ENCODE data around the gene ZFYVE19.
A peak's percentile ranks its signal among the peaks of the same experiment; 100 is the strongest.

The ZFYVE19 gene

DNA sequence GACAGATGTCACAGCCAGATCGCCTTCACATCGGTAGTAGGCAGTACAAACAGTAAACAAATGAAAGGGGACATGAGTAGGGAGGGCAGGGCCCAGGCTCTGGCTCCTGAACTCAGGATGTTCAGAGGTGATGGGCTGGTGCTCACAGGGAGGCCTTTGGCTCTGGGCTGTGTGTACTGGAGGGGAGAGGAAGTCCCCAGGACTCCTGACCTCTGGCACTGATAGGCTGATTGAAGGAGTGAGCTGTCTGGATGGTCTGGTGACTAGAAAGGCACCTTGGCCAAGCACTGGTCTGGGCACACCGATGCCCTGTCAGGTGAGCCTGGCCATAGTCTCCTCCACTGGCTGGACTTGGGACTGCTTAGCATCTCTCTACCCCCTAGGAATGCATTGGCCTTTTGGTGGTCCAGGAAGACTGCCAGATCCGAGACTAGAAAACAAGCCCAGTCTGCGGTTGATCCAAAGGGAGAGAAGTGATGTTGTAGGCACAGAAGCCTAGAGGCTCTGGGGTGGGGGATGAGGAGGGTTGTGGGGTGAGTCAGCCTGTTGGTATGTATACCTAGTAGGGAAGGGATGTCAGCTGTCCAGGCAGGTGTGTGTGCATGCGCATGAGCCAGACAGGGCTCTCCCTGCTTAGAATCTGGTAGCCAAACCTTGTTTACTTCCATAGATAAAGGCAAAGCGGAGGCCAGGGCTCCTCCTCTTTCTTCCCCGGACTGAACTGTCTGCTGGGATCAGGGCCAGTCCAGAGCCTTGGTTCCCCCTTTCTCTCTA, 38.8 kb downstream of the ZFYVE19 start:
- no peak overlapping the region for H3K4me3 ChIP-seq (ENCODE audit: low read depth in 1 of 5, low read length in 5 of 5)
- H3K27me3 ChIP-seq (ENCODE audit: control insufficient read depth in 5 of 5, insufficient read depth in 4 of 5, low read length in 5 of 5) = peaks cover 0 to 20% (median 15%) of the 10 kb centered on the region in 5 donors
- H3K36me3 ChIP-seq (ENCODE audit: control insufficient read depth in 5 of 5, insufficient read depth in 5 of 5, low read length in 5 of 5) = no peaks in the 10 kb centered on the region
- no peaks in the 10 kb centered on the region for H3K9me3 ChIP-seq (ENCODE audit: control insufficient read depth in 5 of 5, low read length in 5 of 5)
- H3K4me1 ChIP-seq (ENCODE audit: control insufficient read depth in 5 of 5, insufficient read depth in 5 of 5, low read length in 5 of 5) = peaks cover 1 to 35% (median 20%) of the 10 kb centered on the region in 5 donors
- no peak overlapping the region for H3K9ac ChIP-seq (ENCODE audit: low read length in 5 of 5)
- no peak overlapping the region for H3K27ac ChIP-seq (ENCODE audit: low read depth, low read length)

DNA sequence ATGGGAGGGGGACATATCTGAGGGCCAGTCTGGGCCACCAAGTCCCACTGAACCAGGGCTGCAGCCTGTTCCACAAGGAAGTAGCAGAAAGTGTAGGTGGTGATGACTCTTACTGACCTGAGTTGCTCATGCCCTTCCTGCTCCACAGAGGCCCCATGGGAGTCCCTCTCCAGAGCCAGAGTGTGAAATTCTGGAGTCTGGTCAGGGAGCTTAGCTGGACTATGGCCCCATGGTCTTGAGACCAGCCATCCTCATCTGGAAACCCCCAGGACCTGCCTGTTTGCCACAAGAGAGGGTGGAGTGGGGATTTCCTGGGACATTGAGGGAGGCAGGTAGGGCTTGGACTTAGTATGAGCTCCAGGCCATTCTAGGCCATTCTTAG, 39.9 kb downstream of the ZFYVE19 start:
- Histone ChIP-seq H3K27ac (ENCODE audit: low read depth, low read length) (no peak overlapping the region), H3K4me3 (ENCODE audit: low read depth in 1 of 5, low read length in 5 of 5) (no peak overlapping the region), H3K9me3 (ENCODE audit: control insufficient read depth in 5 of 5, low read length in 5 of 5) (no peaks in the 10 kb centered on the region), H3K27me3 (ENCODE audit: control insufficient read depth in 5 of 5, insufficient read depth in 4 of 5, low read length in 5 of 5) (peaks cover 0 to 20% (median 15%) of the 10 kb centered on the region in 5 donors), H3K9ac (ENCODE audit: low read length in 5 of 5) (peak overlapping the region in 1 of 5 donors; percentile 35), H3K4me1 (ENCODE audit: control insufficient read depth in 5 of 5, insufficient read depth in 5 of 5, low read length in 5 of 5) (peaks cover 1 to 35% (median 20%) of the 10 kb centered on the region in 5 donors), H3K36me3 (ENCODE audit: control insufficient read depth in 5 of 5, insufficient read depth in 5 of 5, low read length in 5 of 5) (no peaks in the 10 kb centered on the region)

DNA sequence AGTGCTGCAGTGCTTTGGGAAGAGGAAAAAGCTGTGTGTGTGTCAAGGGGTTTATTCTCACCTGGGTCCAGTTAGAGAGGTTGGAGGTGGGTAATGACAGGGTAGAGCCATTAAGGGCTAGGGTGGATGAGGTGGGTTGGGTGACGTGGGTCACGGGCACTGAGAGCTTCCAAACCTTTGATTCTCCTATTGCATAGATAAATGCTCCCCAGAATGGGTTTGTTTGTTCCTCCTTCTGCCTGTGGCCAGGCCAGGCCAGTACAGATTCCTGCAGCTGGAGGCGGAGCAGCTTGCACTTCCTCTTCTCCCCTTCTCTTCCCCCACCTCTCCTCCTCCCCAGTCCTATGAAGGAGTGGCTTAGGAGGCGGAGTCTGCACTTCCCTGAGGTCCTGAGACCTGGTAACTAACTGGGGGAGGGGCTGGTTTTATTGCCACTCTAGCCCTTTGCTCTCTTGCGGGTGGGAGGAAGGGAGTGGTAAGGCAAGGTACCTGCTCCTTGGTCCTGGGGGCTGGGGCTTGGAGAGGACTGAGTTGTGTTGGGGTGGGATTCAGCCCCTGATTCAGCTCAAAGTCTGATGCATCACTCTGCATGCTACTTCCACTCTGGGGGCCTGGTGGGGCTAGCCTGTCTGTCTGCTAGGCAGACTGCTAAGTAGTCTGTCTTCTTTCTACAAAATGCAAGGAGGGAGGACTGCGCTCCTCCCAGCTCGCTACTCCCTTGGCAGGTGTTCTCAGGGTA, 40.5 kb downstream of the ZFYVE19 start:
- Histone ChIP-seq H3K27ac (ENCODE audit: low read depth, low read length) (no peak overlapping the region), H3K9me3 (ENCODE audit: control insufficient read depth in 5 of 5, low read length in 5 of 5) (no peaks in the 10 kb centered on the region), H3K4me1 (ENCODE audit: control insufficient read depth in 5 of 5, insufficient read depth in 5 of 5, low read length in 5 of 5) (peaks cover 1 to 35% (median 20%) of the 10 kb centered on the region in 5 donors), H3K36me3 (ENCODE audit: control insufficient read depth in 5 of 5, insufficient read depth in 5 of 5, low read length in 5 of 5) (no peaks in the 10 kb centered on the region), H3K4me3 (ENCODE audit: low read depth in 1 of 5, low read length in 5 of 5) (no peak overlapping the region), H3K27me3 (ENCODE audit: control insufficient read depth in 5 of 5, insufficient read depth in 4 of 5, low read length in 5 of 5) (peaks cover 0 to 20% (median 15%) of the 10 kb centered on the region in 5 donors), H3K9ac (ENCODE audit: low read length in 5 of 5) (no peak overlapping the region)

DNA sequence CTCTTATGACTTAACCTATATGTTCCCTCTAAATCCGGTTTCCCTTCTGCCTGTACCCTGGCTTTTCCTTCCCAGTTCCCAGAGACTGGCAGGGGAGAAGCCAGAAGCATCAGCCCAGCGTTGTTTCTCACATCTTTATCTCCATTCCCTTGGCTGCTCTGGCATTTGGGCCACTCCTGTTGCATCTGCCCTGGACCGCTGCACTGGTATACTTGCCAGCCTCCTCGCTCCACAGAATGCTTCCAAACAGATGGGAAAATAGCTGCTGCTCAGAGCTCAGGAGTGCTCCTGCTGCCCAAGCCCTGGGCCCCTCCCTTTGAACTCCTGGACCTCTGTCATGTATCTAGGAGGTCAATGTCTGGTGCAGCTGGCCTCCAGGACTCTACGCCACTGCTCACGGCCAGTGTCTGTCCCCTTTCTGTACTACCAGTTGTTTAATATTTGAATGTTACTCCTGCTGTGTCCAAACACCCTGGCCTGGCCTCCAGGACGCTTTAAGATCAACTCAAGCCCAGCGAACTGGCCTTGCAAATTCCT, 43.8 kb downstream of the ZFYVE19 start:
- Histone ChIP-seq H3K9ac (ENCODE audit: low read length in 5 of 5) (no peak overlapping the region), H3K4me1 (ENCODE audit: control insufficient read depth in 5 of 5, insufficient read depth in 5 of 5, low read length in 5 of 5) (peaks cover 0 to 16% (median 5%) of the 10 kb centered on the region in 5 donors), H3K9me3 (ENCODE audit: control insufficient read depth in 5 of 5, low read length in 5 of 5) (no peaks in the 10 kb centered on the region), H3K36me3 (ENCODE audit: control insufficient read depth in 5 of 5, insufficient read depth in 5 of 5, low read length in 5 of 5) (no peaks in the 10 kb centered on the region), H3K4me3 (ENCODE audit: low read depth in 1 of 5, low read length in 5 of 5) (no peak overlapping the region), H3K27ac (ENCODE audit: low read depth, low read length) (no peak overlapping the region), H3K27me3 (ENCODE audit: control insufficient read depth in 5 of 5, insufficient read depth in 4 of 5, low read length in 5 of 5) (peaks cover 0 to 6% (median 1%) of the 10 kb centered on the region in 5 donors)

DNA sequence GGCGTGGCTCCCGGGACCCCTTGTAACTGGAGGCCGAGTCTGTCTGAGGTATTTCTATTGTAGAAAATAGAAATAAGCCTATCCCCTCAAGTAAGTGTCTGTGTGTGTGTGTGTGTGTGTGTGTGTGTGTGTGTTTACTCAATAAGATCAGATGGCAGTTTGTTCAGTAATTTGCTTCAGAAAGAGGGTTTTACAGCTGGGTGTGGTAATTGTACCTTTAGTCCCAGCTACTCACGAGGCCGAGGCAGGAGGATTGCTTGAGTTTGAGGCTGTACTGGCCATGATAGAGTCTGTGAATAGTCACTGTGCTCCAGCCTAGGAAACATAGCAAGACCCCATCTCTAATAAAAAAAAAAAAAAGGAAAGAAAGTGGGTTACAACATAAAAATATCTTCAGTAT, 45.6 kb downstream of the ZFYVE19 start:
- H3K36me3 ChIP-seq (ENCODE audit: control insufficient read depth in 5 of 5, insufficient read depth in 5 of 5, low read length in 5 of 5) = no peaks in the 10 kb centered on the region

DNA sequence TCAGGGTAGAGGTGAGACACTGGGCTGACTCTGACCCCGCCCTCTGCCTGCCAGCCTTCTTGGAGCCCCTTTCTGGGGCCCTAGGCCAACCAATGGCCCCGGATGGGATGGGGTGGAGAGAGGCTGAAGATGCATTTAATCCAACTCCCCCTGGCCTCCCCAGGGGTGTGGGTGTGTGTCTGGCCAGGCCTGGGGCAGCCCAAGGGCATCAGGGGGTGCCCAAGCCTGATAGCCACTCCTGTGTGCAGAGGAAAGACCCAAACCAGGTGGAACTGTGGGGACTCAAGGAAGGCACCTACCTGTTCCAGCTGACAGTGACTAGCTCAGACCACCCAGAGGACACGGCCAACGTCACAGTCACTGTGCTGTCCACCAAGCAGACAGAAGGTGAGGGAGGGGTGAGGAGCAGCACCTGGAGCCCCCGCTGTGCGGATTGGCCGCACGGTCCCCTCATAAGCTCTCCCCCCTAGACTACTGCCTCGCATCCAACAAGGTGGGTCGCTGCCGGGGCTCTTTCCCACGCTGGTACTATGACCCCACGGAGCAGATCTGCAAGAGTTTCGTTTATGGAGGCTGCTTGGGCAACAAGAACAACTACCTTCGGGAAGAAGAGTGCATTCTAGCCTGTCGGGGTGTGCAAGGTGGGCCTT, 46.5 kb downstream of the ZFYVE19 start:
- Histone ChIP-seq H3K4me1 (ENCODE audit: control insufficient read depth in 5 of 5, insufficient read depth in 5 of 5, low read length in 5 of 5) (peaks cover 0 to 6% (median 2%) of the 10 kb centered on the region in 5 donors), H3K9ac (ENCODE audit: low read length in 5 of 5) (no peak overlapping the region), H3K9me3 (ENCODE audit: control insufficient read depth in 5 of 5, low read length in 5 of 5) (no peaks in the 10 kb centered on the region), H3K4me3 (ENCODE audit: low read depth in 1 of 5, low read length in 5 of 5) (no peak overlapping the region), H3K27ac (ENCODE audit: low read depth, low read length) (no peak overlapping the region), H3K27me3 (ENCODE audit: control insufficient read depth in 5 of 5, insufficient read depth in 4 of 5, low read length in 5 of 5) (peaks cover 0 to 7% (median 0%) of the 10 kb centered on the region in 5 donors), H3K36me3 (ENCODE audit: control insufficient read depth in 5 of 5, insufficient read depth in 5 of 5, low read length in 5 of 5) (no peaks in the 10 kb centered on the region)

More for the DNA sequence above, 45.6 kb downstream of the ZFYVE19 start:
- Histone ChIP-seq H3K4me3 (ENCODE audit: low read depth in 1 of 5, low read length in 5 of 5) (no peak overlapping the region), H3K4me1 (ENCODE audit: control insufficient read depth in 5 of 5, insufficient read depth in 5 of 5, low read length in 5 of 5) (peaks cover 0 to 7% (median 0%) of the 10 kb centered on the region in 5 donors), H3K27ac (ENCODE audit: low read depth, low read length) (no peak overlapping the region), H3K9me3 (ENCODE audit: control insufficient read depth in 5 of 5, low read length in 5 of 5) (no peaks in the 10 kb centered on the region), H3K27me3 (ENCODE audit: control insufficient read depth in 5 of 5, insufficient read depth in 4 of 5, low read length in 5 of 5) (peaks cover 0 to 7% (median 0%) of the 10 kb centered on the region in 5 donors), H3K9ac (ENCODE audit: low read length in 5 of 5) (no peak overlapping the region)

DNA sequence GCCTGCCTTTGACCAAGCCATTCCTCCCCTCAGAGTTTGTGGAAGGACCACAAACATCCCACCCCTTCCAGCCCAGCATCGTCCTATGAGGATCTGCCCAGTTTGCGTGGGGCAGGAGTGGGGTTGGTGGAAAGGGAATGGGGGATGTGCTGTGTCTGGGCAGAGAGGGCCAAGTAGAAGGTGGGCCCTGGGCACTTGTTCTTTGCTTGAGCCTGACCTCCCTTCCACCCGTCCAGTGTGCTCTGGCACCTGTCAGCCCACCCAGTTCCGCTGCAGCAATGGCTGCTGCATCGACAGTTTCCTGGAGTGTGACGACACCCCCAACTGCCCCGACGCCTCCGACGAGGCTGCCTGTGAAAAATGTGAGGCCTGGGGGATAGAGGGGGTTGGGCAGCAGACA, 47.3 kb downstream of the ZFYVE19 start:
- H3K9me3 ChIP-seq (ENCODE audit: control insufficient read depth in 5 of 5, low read length in 5 of 5) = no peaks in the 10 kb centered on the region
- peaks cover 0 to 6% (median 2%) of the 10 kb centered on the region in 5 donors for H3K4me1 ChIP-seq (ENCODE audit: control insufficient read depth in 5 of 5, insufficient read depth in 5 of 5, low read length in 5 of 5)
- no peak overlapping the region for H3K27ac ChIP-seq (ENCODE audit: low read depth, low read length)
- H3K27me3 ChIP-seq (ENCODE audit: control insufficient read depth in 5 of 5, insufficient read depth in 4 of 5, low read length in 5 of 5) = peaks cover 0 to 8% (median 2%) of the 10 kb centered on the region in 5 donors
- no peaks in the 10 kb centered on the region for H3K36me3 ChIP-seq (ENCODE audit: control insufficient read depth in 5 of 5, insufficient read depth in 5 of 5, low read length in 5 of 5)
- no peak overlapping the region for H3K4me3 ChIP-seq (ENCODE audit: low read depth in 1 of 5, low read length in 5 of 5)
- no peak overlapping the region for H3K9ac ChIP-seq (ENCODE audit: low read length in 5 of 5)

DNA sequence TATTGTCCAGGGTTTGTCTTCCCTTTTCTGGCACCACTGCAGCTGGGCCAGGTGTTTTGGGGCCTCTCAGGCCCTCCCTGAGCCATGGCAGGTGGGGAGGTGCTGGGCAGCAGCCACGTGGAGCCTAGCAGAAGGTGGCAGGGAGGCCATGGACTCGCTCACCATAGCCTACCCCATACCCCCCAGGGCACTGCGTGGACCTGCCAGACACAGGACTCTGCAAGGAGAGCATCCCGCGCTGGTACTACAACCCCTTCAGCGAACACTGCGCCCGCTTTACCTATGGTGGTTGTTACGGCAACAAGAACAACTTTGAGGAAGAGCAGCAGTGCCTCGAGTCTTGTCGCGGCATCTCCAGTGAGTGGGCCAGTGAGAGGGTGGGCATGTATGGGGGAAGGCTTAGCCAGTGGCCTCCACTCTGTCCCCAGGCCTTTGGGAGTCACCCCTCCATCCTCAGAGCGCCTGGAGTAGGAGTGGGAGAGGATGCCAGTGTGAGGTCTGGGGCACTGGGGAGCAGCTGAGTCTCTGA, 48.9 kb downstream of the ZFYVE19 start:
- H3K27ac ChIP-seq (ENCODE audit: low read depth, low read length) = no peak overlapping the region
- no peak overlapping the region for H3K4me3 ChIP-seq (ENCODE audit: low read depth in 1 of 5, low read length in 5 of 5)
- peaks cover 0 to 6% (median 2%) of the 10 kb centered on the region in 5 donors for H3K4me1 ChIP-seq (ENCODE audit: control insufficient read depth in 5 of 5, insufficient read depth in 5 of 5, low read length in 5 of 5)
- H3K27me3 ChIP-seq (ENCODE audit: control insufficient read depth in 5 of 5, insufficient read depth in 4 of 5, low read length in 5 of 5) = peaks cover 0 to 11% (median 2%) of the 10 kb centered on the region in 5 donors
- no peak overlapping the region for H3K9ac ChIP-seq (ENCODE audit: low read length in 5 of 5)
- H3K36me3 ChIP-seq (ENCODE audit: control insufficient read depth in 5 of 5, insufficient read depth in 5 of 5, low read length in 5 of 5) = no peaks in the 10 kb centered on the region
- H3K9me3 ChIP-seq (ENCODE audit: control insufficient read depth in 5 of 5, low read length in 5 of 5) = no peaks in the 10 kb centered on the region

DNA sequence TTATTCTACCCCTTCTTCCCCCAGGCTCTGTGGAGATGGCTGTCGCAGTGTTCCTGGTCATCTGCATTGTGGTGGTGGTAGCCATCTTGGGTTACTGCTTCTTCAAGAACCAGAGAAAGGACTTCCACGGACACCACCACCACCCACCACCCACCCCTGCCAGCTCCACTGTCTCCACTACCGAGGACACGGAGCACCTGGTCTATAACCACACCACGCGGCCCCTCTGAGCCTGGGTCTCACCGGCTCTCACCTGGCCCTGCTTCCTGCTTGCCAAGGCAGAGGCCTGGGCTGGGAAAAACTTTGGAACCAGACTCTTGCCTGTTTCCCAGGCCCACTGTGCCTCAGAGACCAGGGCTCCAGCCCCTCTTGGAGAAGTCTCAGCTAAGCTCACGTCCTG, 49.9 kb downstream of the ZFYVE19 start:
- no peaks in the 10 kb centered on the region for H3K36me3 ChIP-seq (ENCODE audit: control insufficient read depth in 5 of 5, insufficient read depth in 5 of 5, low read length in 5 of 5)
- H3K4me1 ChIP-seq (ENCODE audit: control insufficient read depth in 5 of 5, insufficient read depth in 5 of 5, low read length in 5 of 5) = peaks cover 0 to 6% (median 2%) of the 10 kb centered on the region in 5 donors
- H3K9ac ChIP-seq (ENCODE audit: low read length in 5 of 5) = no peak overlapping the region
- H3K4me3 ChIP-seq (ENCODE audit: low read depth in 1 of 5, low read length in 5 of 5) = no peak overlapping the region
- H3K9me3 ChIP-seq (ENCODE audit: control insufficient read depth in 5 of 5, low read length in 5 of 5) = no peaks in the 10 kb centered on the region
- no peak overlapping the region for H3K27ac ChIP-seq (ENCODE audit: low read depth, low read length)
- H3K27me3 ChIP-seq (ENCODE audit: control insufficient read depth in 5 of 5, insufficient read depth in 4 of 5, low read length in 5 of 5) = peaks cover 0 to 11% (median 2%) of the 10 kb centered on the region in 5 donors
